H1 (cell line): ENCODE measurements around the gene STARD13. TPM values are rescaled to one million over a fixed set of nuclear protein-coding genes. Genes with fewer than 3 reads are reported as not detected.

Experiments
- CTCF ChIA-PET: fragments of 300-600 bp; sonication (Branson Sonifier 250); formaldehyde crosslinking; loops from one replicate; lab custom pipeline; 2021; ENCODE audit not compliant: partially characterized antibody; lab: Charles Lee
- POLR2A ChIA-PET: fragments of 300-600 bp; sonication (Branson Sonifier 250); formaldehyde crosslinking; loops from one replicate; lab custom pipeline; 2021; ENCODE audit warnings: inconsistent platforms; ENCODE audit not compliant: partially characterized antibody; lab: Charles Lee
- DNase-seq, 2 experiments: peaks; one replicate each; pipeline versions ENCODE4 v3.0.0 to v3.0.0-alpha.2; 2010 to 2022; ENCODE audit warnings: low spot score in 2 of 2, low read depth in 1 of 2, mixed read lengths in 1 of 2
- FAIRE-seq: peaks from 2 replicates; lab custom pipeline; 2011; peaks lifted over from hg19 to GRCh38; lab: Jason Lieb, UNC
- H2AFZ ChIP-seq: 2 replicates; pipeline ENCODE4 v1.8.1; 2012; ENCODE audit warnings: low read length, inconsistent platforms
- H2AK5ac ChIP-seq: 2 replicates; pipeline ENCODE4 v1.6.1; 2013; ENCODE audit warnings: low read depth, low read length
- H2BK120ac ChIP-seq: replicated peaks from 2 replicates; pipeline ENCODE3; 2013; ENCODE audit warnings: low read depth, low read length, inconsistent platforms
- H2BK12ac ChIP-seq: 2 replicates; pipeline ENCODE4 v1.6.1; 2013; ENCODE audit warnings: low read depth, low read length
- H2BK15ac ChIP-seq: 2 replicates; pipeline ENCODE4 v1.6.1; 2013; ENCODE audit warnings: low read length
- H2BK20ac ChIP-seq: 2 replicates; pipeline ENCODE4 v1.6.1; 2013; ENCODE audit warnings: low read length
- H2BK5ac ChIP-seq: 2 replicates; pipeline ENCODE4 v1.6.1; 2013; ENCODE audit warnings: low read depth, low read length
- H3K14ac ChIP-seq: 2 replicates; pipeline ENCODE4 v1.6.1; 2013; ENCODE audit warnings: inconsistent platforms; ENCODE audit not compliant: insufficient read length
- H3K18ac ChIP-seq: 2 replicates; pipeline ENCODE4 v1.6.1; 2013; ENCODE audit warnings: low read length; ENCODE audit errors: extremely low read depth
- H3K23ac ChIP-seq: 2 replicates; pipeline ENCODE4 v1.6.1; 2013; ENCODE audit warnings: inconsistent platforms; ENCODE audit not compliant: insufficient read length
- H3K23me2 ChIP-seq: 2 replicates; pipeline ENCODE4 v1.6.1; 2013; ENCODE audit warnings: low read depth, low read length
- H3K27ac ChIP-seq: 2 replicates; pipeline ENCODE4 v1.6.1; 2011; ENCODE audit warnings: low read depth, low read length, inconsistent platforms
- H3K27me3 ChIP-seq, 4 experiments: replicated peaks in 1 of 4; 1 replicate in 1 of 4; 2 replicates in 3 of 4; pipeline versions ENCODE4 v1.6.1 to v1.8.1; 2011 to 2013; ENCODE audit warnings: low read length in 3 of 4, mild to moderate bottlenecking in 3 of 4, inconsistent platforms in 2 of 4, mixed read lengths in 2 of 4, moderate library complexity in 1 of 4; ENCODE audit not compliant: control insufficient read depth in 3 of 4, insufficient read depth in 3 of 4; ENCODE audit errors: extremely low read depth in 1 of 4
- H3K36me3 ChIP-seq, 4 experiments: 2 replicates each; pipeline versions ENCODE4 v1.6.1 to v1.8.1; 2011 to 2013; ENCODE audit warnings: mild to moderate bottlenecking in 4 of 4, low read length in 3 of 4, moderate library complexity in 2 of 4, control low read depth in 1 of 4, inconsistent platforms in 1 of 4; ENCODE audit not compliant: insufficient read depth in 4 of 4, control insufficient read depth in 2 of 4
- H3K4ac ChIP-seq: replicated peaks from 2 replicates; pipeline ENCODE3; 2013; ENCODE audit warnings: low read length, low read depth, mixed read lengths, inconsistent platforms; ENCODE audit not compliant: insufficient read length
- H3K4me1 ChIP-seq, 4 experiments: replicated peaks in 1 of 4; 1 replicate in 1 of 4; 2 replicates in 3 of 4; pipeline versions ENCODE4 v1.6.1 to v1.8.1; 2011 to 2013; ENCODE audit warnings: low read length in 3 of 4, inconsistent platforms in 2 of 4, mixed read lengths in 1 of 4; ENCODE audit not compliant: insufficient read depth in 4 of 4, control insufficient read depth in 3 of 4
- H3K4me2 ChIP-seq, 2 experiments: 2 replicates each; pipeline versions ENCODE4 v1.6.1 to v1.8.1; 2011 to 2013; ENCODE audit warnings: low read depth in 2 of 2, low read length in 2 of 2, control low read depth in 1 of 2, inconsistent platforms in 1 of 2, mild to moderate bottlenecking in 1 of 2; ENCODE audit not compliant: insufficient read depth in 1 of 2
- H3K4me3 ChIP-seq, 4 experiments: fragments of 200-600, 300-600 bp in 1 of 4; sonication (generic), shearing (Covaris generic), sonication (Bioruptor Twin) in 1 of 4; 2 replicates each; pipeline versions ENCODE4 v1.5.1 to v1.8.1; 2011 to 2016; ENCODE audit warnings: low read length in 4 of 4, low read depth in 3 of 4, control low read depth in 2 of 4, inconsistent platforms in 2 of 4, mild to moderate bottlenecking in 2 of 4, mixed read lengths in 1 of 4, moderate library complexity in 1 of 4; ENCODE audit not compliant: insufficient read depth in 2 of 4; ENCODE audit errors: extremely low read depth in 1 of 4
- H3K56ac ChIP-seq: replicated peaks from 2 replicates; pipeline ENCODE3; 2013; ENCODE audit warnings: low read depth, mild to moderate bottlenecking, mixed read lengths, low read length, inconsistent platforms; ENCODE audit not compliant: insufficient read length
- H3K79me1 ChIP-seq: 2 replicates; pipeline ENCODE4 v1.6.1; 2013; ENCODE audit warnings: low read depth, low read length, control low read depth
- H3K79me2 ChIP-seq, 2 experiments: 2 replicates each; pipeline versions ENCODE4 v1.6.1 to v1.8.1; 2012 to 2013; ENCODE audit warnings: low read length in 2 of 2, mild to moderate bottlenecking in 2 of 2, inconsistent platforms in 1 of 2; ENCODE audit not compliant: insufficient read depth in 2 of 2, control insufficient read depth in 1 of 2
- H3K9ac ChIP-seq, 4 experiments: replicated peaks in 1 of 4; 1 replicate in 1 of 4; 2 replicates in 3 of 4; pipeline versions ENCODE4 v1.6.1 to v1.8.1; 2011 to 2013; ENCODE audit warnings: low read depth in 3 of 4, low read length in 3 of 4, control low read depth in 2 of 4, mild to moderate bottlenecking in 2 of 4, moderate library complexity in 2 of 4, inconsistent platforms in 1 of 4; ENCODE audit errors: extremely low read depth in 1 of 4
- H3K9me3 ChIP-seq, 2 experiments: 2 replicates each; pipeline versions ENCODE4 v1.6.1 to v1.8.1; 2012 to 2013; ENCODE audit warnings: mild to moderate bottlenecking in 2 of 2, moderate library complexity in 2 of 2, control low read depth in 1 of 2, inconsistent platforms in 1 of 2, low read depth in 1 of 2, low read length in 1 of 2, mixed read lengths in 1 of 2; ENCODE audit not compliant: insufficient read depth in 2 of 2
- H4K20me1 ChIP-seq, 2 experiments: replicated peaks in 1 of 2; 2 replicates each; pipeline versions ENCODE3 to v1.8.1; 2011 to 2013; ENCODE audit warnings: inconsistent platforms in 2 of 2, low read length in 2 of 2, mild to moderate bottlenecking in 1 of 2; ENCODE audit not compliant: insufficient read depth in 2 of 2, control insufficient read depth in 1 of 2
- H4K5ac ChIP-seq: 2 replicates; pipeline ENCODE4 v1.6.1; 2013; ENCODE audit warnings: low read length, low read depth, mixed read lengths, inconsistent platforms; ENCODE audit not compliant: insufficient read length
- H4K8ac ChIP-seq: 2 replicates; pipeline ENCODE4 v1.8.0; 2013; ENCODE audit warnings: mild to moderate bottlenecking, moderate library complexity, low read length, inconsistent platforms; ENCODE audit not compliant: insufficient read depth; ENCODE audit errors: extremely low read depth
- H4K91ac ChIP-seq: replicated peaks from 2 replicates; pipeline ENCODE3; 2013; ENCODE audit warnings: low read length, mixed read lengths, inconsistent platforms; ENCODE audit not compliant: insufficient read length
- WGBS, 2 experiments: shearing (Covaris generic) in 1 of 2; methylation state at CpG; one replicate each; pipeline versions ENCODE4 v1.1.6 to v1.1.7; 2013 to 2015; ENCODE audit warnings: low lambda C conversion rate in 2 of 2, mixed read lengths in 2 of 2, inconsistent platforms in 1 of 2, low coverage in 1 of 2, missing lambda C conversion rate in 1 of 2; ENCODE audit not compliant: insufficient replicate concordance in 2 of 2, insufficient coverage in 1 of 2, insufficient read length in 1 of 2; ENCODE audit errors: extremely low coverage in 1 of 2, missing lambda C conversion rate in 1 of 2; 5-methylcytosine and 5-hydroxymethylcytosine counted together
- polyA plus RNA-seq, 7 experiments: library from polyadenylated mRNA; depleted of rRNA in 3 of 7; stranded (reverse) in 5 of 7; unstranded in 2 of 7; fragments of >200 nt in 5 of 7; fragments of 200-250 nt in 2 of 7; gene quantifications; 1 replicate in 5 of 7; 2 replicates in 1 of 7; 4 replicates in 1 of 7; pipeline versions ENCODE4 v1.2.1 to v1.2.3, GENCODE V29; 2011 to 2013; ENCODE audit warnings: missing spikeins in 2 of 7, mixed read lengths in 2 of 7
- total RNA-seq: library from RNA; stranded (reverse); fragmentation: NEBNext Ultra II Directional; extraction: Animal tissue kit (Norgen Biotek cat#: 25700); gene quantifications from 2 replicates; pipeline ENCODE4 v1.2.1, GENCODE V29; 2021

STARD13 gene
- total and polyA plus RNA-seq, 2 of the 8 experiments (the other 6 are each of a cell fraction or from before 2014, with no cell fraction given), result 0.82 to 2.9 TPM

DNA sequence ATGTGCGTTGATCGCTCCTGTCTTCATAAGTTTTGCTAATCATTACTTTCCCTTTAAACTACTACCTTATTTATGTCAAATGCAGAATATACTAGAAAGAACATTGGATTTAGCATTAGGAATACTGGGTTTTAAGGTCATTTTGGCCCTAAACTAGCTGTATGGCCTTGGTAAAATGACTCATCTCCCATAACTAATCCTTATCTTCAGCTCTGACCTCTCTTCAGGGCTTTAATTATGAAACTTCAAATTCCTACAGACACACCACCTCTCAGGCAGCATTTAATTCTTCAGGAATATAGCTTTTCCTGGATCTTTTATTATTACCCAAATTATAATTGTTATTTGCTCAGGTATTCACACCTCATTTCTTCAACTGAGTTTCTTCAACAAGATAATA lies 121.2 kb downstream of the STARD13 start:
- H2BK5ac ChIP-seq, result no peak overlapping the region
- POLR2A ChIA-PET, result no interaction called here

More for the DNA sequence above, 121.2 kb downstream of the STARD13 start:
- no peaks in the 10 kb centered on the region; a peak in 1 of 8 replicates for H3K36me3 ChIP-seq
- FAIRE-seq (no peak), DNase-seq (no peak)
- no peak overlapping the region for H2BK15ac ChIP-seq
- H3K27me3 ChIP-seq, result no peaks in the 10 kb centered on the region
- H2AK5ac ChIP-seq, result no peak overlapping the region
- H3K14ac ChIP-seq, result no peak overlapping the region
- no peaks in the 10 kb centered on the region for H3K23me2 ChIP-seq
- H3K9ac ChIP-seq, result no peak overlapping the region
- no peak overlapping the region for H4K5ac ChIP-seq
- H2AFZ ChIP-seq, result no peak overlapping the region
- no peak overlapping the region for H2BK12ac ChIP-seq
- no peaks in the 10 kb centered on the region for H3K79me1 ChIP-seq
- H4K91ac ChIP-seq, result no peak overlapping the region
- no peak overlapping the region for H4K8ac ChIP-seq
- H3K18ac ChIP-seq, result no peak overlapping the region
- H3K9me3 ChIP-seq, result peaks cover 7 to 11% of the 10 kb centered on the region in 2 experiments; a peak in 3 of 4 replicates
- no peak overlapping the region for H3K23ac ChIP-seq
- H2BK20ac ChIP-seq, result no peak overlapping the region
- H3K79me2 ChIP-seq, result no peaks in the 10 kb centered on the region
- no peak overlapping the region for H3K4me3 ChIP-seq
- CTCF ChIA-PET, result interaction anchor here (0.9 to 1.1 kb wide), 2 partner anchors 10 to 11 kb away, joined by 3 to 4 read pairs; no protein-coding TSS in a partner anchor
- H4K20me1 ChIP-seq, result no peaks in the 10 kb centered on the region
- no peak overlapping the region for H2BK120ac ChIP-seq
- 88% methylated on average over 2 of the region's 2 CpGs; no CpG with 5 or more reads in 1 of the 2 experiments for WGBS, 2 experiments
- H3K4me2 ChIP-seq, result no peak overlapping the region
- no peak overlapping the region for H3K56ac ChIP-seq
- no peaks in the 10 kb centered on the region for H3K4me1 ChIP-seq
- no peak overlapping the region for H3K4ac ChIP-seq
- H3K27ac ChIP-seq, result no peak overlapping the region
